SK-N-SH treated with all-trans-retinoic acid at 6 μM for 48 hours (cell line): Measurements from ENCODE around the gene ACKR1.
A peak's percentile ranks its signal among the peaks of the same experiment; 100 is the strongest.

Experiments
- ATAC-seq: fragments of 200-7000 bp; cut with Tn5 transposase; 3 replicates; pipeline ENCODE4 v1.9.1; 2020; ENCODE audit warnings: mild to moderate bottlenecking, moderate library complexity
- ARNTL ChIP-seq: fragments of 450-650 bp; formaldehyde crosslinking; IDR thresholded peaks from 2 replicates; pipeline ENCODE4 v1.5.0; 2020; ENCODE audit warnings: low read depth, mild to moderate bottlenecking, moderate library complexity, borderline replicate concordance
- BACH2 ChIP-seq: fragments of 250-450 bp; sonication (Bioruptor Pico); IDR thresholded peaks from 2 replicates; pipeline ENCODE4 v1.9.0; 2021; ENCODE audit warnings: mild to moderate bottlenecking, borderline replicate concordance
- ESRRG ChIP-seq: fragments of 250-450 bp; sonication (Bioruptor Pico); IDR thresholded peaks from 2 replicates; pipeline ENCODE4 v1.6.1; 2021; ENCODE audit warnings: mild to moderate bottlenecking
- GLIS3 ChIP-seq: fragments of 250-450 bp; sonication (Bioruptor Pico); IDR thresholded peaks from 2 replicates; pipeline ENCODE4 v1.5.0; 2020; ENCODE audit warnings: mild to moderate bottlenecking, moderate library complexity
- ISL1 ChIP-seq: fragments of 250-450 bp; sonication (Bioruptor Pico); IDR thresholded peaks from 2 replicates; pipeline ENCODE4 v2.1.2; 2022; ENCODE audit warnings: mild to moderate bottlenecking, moderate library complexity
- OSR1 ChIP-seq: fragments of 250-450 bp; sonication (Bioruptor Pico); IDR thresholded peaks from 2 replicates; pipeline ENCODE4 v1.8.0; 2022; ENCODE audit warnings: moderate library complexity, mild to moderate bottlenecking, inconsistent platforms
- PPARA ChIP-seq: fragments of 250-450 bp; sonication (Bioruptor Pico); IDR thresholded peaks from 2 replicates; pipeline ENCODE4 v1.5.0; 2020; ENCODE audit warnings: mild to moderate bottlenecking, borderline replicate concordance
- TOX ChIP-seq: fragments of 250-450 bp; sonication (Bioruptor Pico); IDR thresholded peaks from 2 replicates; pipeline ENCODE4 v1.8.0; 2021; ENCODE audit warnings: mild to moderate bottlenecking, moderate library complexity, borderline replicate concordance
- ZC3H10 ChIP-seq: fragments of 250-450 bp; sonication (Bioruptor Pico); IDR thresholded peaks from 2 replicates; pipeline ENCODE4 v1.5.1; 2021; ENCODE audit warnings: mild to moderate bottlenecking, moderate library complexity
- ZFP3 ChIP-seq: fragments of 250-450 bp; sonication (Bioruptor Pico); IDR thresholded peaks from 2 replicates; pipeline ENCODE4 v1.5.0; 2020; ENCODE audit warnings: mild to moderate bottlenecking, moderate library complexity
- ZFP30 ChIP-seq: fragments of 450-650 bp; formaldehyde crosslinking; IDR thresholded peaks from 2 replicates; pipeline ENCODE4 v1.5.0; 2022; ENCODE audit warnings: mild to moderate bottlenecking, moderate library complexity
- ZNF565 ChIP-seq: fragments of 450-650 bp; formaldehyde crosslinking; conservative IDR thresholded peaks from 2 replicates; pipeline ENCODE4 v1.5.0; 2020; ENCODE audit warnings: low read depth, mild to moderate bottlenecking, moderate library complexity
- ZNF70 ChIP-seq: fragments of 450-650 bp; formaldehyde crosslinking; IDR thresholded peaks from 2 replicates; pipeline ENCODE4 v1.5.0; 2020; ENCODE audit warnings: mild to moderate bottlenecking, moderate library complexity
- ZNF8 ChIP-seq: fragments of 450-650 bp; formaldehyde crosslinking; IDR thresholded peaks from 2 replicates; pipeline ENCODE4 v1.5.0; 2020; ENCODE audit warnings: mild to moderate bottlenecking, moderate library complexity
- TF ChIP-seq, protein P1 (sequence below): fragments of 250-450 bp; sonication (Bioruptor Pico); IDR thresholded peaks from 2 replicates; pipeline ENCODE4 v1.5.1; 2021; ENCODE audit warnings: mild to moderate bottlenecking, moderate library complexity
- TF ChIP-seq, protein P2 (sequence below): fragments of 250-450 bp; sonication (Bioruptor Pico); IDR thresholded peaks from 2 replicates; pipeline ENCODE4 v1.8.0; 2020; ENCODE audit warnings: mild to moderate bottlenecking, moderate library complexity, borderline replicate concordance
- TF ChIP-seq, protein P3 (sequence below): fragments of 250-450 bp; sonication (Bioruptor Pico); IDR thresholded peaks from 2 replicates; pipeline ENCODE4 v1.5.1; 2020; ENCODE audit warnings: low read depth, mild to moderate bottlenecking, moderate library complexity
- TF ChIP-seq, protein P4 (sequence below): fragments of 250-450 bp; sonication (Bioruptor Pico); IDR thresholded peaks from 2 replicates; pipeline ENCODE4 v1.8.0; 2021; ENCODE audit warnings: low read depth, mild to moderate bottlenecking, moderate library complexity, borderline replicate concordance
- TF ChIP-seq, protein P5 (sequence below): fragments of 250-450 bp; sonication (Bioruptor Pico); IDR thresholded peaks from 2 replicates; pipeline ENCODE4 v1.5.0; 2020; ENCODE audit warnings: mild to moderate bottlenecking, moderate library complexity

Gene ACKR1, protein sequence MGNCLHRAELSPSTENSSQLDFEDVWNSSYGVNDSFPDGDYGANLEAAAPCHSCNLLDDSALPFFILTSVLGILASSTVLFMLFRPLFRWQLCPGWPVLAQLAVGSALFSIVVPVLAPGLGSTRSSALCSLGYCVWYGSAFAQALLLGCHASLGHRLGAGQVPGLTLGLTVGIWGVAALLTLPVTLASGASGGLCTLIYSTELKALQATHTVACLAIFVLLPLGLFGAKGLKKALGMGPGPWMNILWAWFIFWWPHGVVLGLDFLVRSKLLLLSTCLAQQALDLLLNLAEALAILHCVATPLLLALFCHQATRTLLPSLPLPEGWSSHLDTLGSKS

DNA sequence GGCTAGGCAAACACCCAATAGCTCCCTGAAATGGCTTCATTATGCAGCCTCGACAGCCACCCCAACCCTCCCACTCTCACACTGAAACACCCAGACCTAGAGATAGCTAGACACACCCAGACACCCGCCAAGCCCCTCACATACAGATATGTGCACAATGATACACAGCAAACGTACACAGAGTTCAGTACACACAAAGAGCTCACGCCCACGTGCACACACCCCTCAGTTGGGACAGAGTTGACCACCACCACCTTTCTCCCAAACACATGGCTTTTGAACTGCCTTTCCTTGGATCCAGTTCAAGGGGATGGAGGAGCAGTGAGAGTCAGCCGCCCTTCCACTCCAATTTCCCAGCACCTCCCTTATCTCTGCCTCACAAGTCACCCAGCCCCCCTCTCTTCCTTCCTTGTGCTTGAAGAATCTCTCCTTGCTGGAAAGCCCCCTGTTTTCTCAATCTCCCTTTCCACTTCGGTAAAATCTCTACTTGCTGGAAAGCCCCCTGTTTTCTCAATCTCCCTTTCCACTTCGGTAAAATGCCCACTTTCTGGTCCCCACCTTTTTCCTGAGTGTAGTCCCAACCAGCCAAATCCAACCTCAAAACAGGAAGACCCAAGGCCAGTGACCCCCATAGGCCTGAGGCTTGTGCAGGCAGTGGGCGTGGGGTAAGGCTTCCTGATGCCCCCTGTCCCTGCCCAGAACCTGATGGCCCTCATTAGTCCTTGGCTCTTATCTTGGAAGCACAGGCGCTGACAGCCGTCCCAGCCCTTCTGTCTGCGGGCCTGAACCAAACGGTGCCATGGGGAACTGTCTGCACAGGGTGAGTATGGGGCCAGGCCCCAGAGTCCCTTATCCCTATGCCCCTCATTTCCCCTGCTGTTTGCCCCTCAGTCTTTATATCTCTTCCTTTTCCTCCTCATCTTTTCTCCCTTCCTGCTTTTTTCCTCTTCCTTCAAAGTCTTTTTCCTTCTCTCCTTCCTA lies at the start of gene ACKR1:
Gene ACKR1, plus strand, starts transcription at position 715 of the 981 bp plus-strand sequence. Its CDS starts 85 bp downstream, at position 800.
- no peak for ATAC-seq
- no peak for TF ChIP-seq ZC3H10 (CRISPR knock-in tag)
- no peak for TF ChIP-seq ISL1 (CRISPR knock-in tag)
- no peak for TF ChIP-seq ZFP30 (CRISPR knock-in tag)
- TF ChIP-seq, protein P1, sequence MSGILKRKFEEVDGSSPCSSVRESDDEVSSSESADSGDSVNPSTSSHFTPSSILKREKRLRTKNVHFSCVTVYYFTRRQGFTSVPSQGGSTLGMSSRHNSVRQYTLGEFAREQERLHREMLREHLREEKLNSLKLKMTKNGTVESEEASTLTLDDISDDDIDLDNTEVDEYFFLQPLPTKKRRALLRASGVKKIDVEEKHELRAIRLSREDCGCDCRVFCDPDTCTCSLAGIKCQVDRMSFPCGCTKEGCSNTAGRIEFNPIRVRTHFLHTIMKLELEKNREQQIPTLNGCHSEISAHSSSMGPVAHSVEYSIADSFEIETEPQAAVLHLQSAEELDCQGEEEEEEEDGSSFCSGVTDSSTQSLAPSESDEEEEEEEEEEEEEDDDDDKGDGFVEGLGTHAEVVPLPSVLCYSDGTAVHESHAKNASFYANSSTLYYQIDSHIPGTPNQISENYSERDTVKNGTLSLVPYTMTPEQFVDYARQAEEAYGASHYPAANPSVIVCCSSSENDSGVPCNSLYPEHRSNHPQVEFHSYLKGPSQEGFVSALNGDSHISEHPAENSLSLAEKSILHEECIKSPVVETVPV, result no peak
- no peak for TF ChIP-seq BACH2 (CRISPR knock-in tag)
- no peak for TF ChIP-seq PPARA (CRISPR knock-in tag)
- TF ChIP-seq, protein P2, sequence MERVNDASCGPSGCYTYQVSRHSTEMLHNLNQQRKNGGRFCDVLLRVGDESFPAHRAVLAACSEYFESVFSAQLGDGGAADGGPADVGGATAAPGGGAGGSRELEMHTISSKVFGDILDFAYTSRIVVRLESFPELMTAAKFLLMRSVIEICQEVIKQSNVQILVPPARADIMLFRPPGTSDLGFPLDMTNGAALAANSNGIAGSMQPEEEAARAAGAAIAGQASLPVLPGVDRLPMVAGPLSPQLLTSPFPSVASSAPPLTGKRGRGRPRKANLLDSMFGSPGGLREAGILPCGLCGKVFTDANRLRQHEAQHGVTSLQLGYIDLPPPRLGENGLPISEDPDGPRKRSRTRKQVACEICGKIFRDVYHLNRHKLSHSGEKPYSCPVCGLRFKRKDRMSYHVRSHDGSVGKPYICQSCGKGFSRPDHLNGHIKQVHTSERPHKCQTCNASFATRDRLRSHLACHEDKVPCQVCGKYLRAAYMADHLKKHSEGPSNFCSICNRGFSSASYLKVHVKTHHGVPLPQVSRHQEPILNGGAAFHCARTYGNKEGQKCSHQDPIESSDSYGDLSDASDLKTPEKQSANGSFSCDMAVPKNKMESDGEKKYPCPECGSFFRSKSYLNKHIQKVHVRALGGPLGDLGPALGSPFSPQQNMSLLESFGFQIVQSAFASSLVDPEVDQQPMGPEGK, result no peak
- TF ChIP-seq ZFP3, result no peak

DNA sequence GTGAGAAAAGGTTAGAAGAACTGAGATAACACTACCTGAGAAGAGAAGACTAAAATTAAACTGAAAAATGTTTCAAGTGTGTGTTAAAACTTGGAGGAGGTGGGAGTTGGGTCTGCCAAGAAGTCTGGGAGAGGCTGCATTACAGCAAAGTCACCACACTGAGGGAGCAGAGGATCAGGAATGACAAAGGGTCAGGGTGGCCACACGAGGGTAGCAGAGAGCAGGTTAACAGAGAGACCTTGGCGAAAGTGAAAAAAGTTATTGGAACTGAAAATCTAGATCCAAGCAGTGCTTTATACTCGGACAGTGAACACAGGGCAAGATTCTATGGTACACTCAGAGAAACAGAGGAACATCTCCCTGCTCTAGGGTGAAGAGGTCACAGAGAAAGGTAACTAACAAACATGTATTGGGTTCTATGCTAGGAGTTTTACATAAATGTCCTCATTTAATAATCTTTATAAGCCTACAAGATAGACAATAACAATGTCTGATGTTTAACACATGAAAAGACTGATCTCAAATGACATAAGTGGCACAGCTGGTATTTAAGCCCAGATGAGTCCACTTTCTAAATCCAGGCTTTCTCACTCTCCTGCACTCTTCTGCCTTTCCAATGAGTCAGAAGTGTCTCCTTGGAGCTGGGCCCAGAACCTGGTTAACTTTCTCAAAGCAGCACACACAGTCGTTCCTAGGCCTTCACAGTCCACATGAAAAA lies 43.5 kb upstream of the ACKR1 start:
- TF ChIP-seq ZNF70 (CRISPR knock-in tag) (no peak), ESRRG (CRISPR knock-in tag) (no peak), ZC3H10 (CRISPR knock-in tag) (no peak), ZFP3 (no peak), ARNTL (CRISPR knock-in tag) (no peak), OSR1 (no peak), TOX (CRISPR knock-in tag) (no peak), ZNF565 (CRISPR knock-in tag) (no peak), PPARA (CRISPR knock-in tag) (no peak), ISL1 (CRISPR knock-in tag) (no peak), GLIS3 (CRISPR knock-in tag) (no peak), ZFP30 (CRISPR knock-in tag) (no peak), ZNF8 (CRISPR knock-in tag) (no peak)
- TF ChIP-seq, protein P3, sequence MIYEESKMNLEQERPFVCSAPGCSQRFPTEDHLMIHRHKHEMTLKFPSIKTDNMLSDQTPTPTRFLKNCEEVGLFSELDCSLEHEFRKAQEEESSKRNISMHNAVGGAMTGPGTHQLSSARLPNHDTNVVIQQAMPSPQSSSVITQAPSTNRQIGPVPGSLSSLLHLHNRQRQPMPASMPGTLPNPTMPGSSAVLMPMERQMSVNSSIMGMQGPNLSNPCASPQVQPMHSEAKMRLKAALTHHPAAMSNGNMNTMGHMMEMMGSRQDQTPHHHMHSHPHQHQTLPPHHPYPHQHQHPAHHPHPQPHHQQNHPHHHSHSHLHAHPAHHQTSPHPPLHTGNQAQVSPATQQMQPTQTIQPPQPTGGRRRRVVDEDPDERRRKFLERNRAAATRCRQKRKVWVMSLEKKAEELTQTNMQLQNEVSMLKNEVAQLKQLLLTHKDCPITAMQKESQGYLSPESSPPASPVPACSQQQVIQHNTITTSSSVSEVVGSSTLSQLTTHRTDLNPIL (CRISPR knock-in tag), result no peak
- TF ChIP-seq, protein P2, result no peak
- TF ChIP-seq, protein P4, sequence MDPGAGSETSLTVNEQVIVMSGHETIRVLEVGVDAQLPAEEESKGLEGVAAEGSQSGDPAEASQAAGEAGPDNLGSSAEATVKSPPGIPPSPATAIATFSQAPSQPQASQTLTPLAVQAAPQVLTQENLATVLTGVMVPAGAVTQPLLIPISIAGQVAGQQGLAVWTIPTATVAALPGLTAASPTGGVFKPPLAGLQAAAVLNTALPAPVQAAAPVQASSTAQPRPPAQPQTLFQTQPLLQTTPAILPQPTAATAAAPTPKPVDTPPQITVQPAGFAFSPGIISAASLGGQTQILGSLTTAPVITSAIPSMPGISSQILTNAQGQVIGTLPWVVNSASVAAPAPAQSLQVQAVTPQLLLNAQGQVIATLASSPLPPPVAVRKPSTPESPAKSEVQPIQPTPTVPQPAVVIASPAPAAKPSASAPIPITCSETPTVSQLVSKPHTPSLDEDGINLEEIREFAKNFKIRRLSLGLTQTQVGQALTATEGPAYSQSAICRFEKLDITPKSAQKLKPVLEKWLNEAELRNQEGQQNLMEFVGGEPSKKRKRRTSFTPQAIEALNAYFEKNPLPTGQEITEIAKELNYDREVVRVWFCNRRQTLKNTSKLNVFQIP (CRISPR knock-in tag), result no peak
- TF ChIP-seq, protein P5, sequence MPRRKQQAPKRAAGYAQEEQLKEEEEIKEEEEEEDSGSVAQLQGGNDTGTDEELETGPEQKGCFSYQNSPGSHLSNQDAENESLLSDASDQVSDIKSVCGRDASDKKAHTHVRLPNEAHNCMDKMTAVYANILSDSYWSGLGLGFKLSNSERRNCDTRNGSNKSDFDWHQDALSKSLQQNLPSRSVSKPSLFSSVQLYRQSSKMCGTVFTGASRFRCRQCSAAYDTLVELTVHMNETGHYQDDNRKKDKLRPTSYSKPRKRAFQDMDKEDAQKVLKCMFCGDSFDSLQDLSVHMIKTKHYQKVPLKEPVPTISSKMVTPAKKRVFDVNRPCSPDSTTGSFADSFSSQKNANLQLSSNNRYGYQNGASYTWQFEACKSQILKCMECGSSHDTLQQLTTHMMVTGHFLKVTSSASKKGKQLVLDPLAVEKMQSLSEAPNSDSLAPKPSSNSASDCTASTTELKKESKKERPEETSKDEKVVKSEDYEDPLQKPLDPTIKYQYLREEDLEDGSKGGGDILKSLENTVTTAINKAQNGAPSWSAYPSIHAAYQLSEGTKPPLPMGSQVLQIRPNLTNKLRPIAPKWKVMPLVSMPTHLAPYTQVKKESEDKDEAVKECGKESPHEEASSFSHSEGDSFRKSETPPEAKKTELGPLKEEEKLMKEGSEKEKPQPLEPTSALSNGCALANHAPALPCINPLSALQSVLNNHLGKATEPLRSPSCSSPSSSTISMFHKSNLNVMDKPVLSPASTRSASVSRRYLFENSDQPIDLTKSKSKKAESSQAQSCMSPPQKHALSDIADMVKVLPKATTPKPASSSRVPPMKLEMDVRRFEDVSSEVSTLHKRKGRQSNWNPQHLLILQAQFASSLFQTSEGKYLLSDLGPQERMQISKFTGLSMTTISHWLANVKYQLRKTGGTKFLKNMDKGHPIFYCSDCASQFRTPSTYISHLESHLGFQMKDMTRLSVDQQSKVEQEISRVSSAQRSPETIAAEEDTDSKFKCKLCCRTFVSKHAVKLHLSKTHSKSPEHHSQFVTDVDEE (CRISPR knock-in tag), result no peak
- TF ChIP-seq, protein P1, result no peak
- ATAC-seq, result peak; percentile 99
